Activated CD4-positive, alpha-beta T cell treated with anti-CD3 and anti-CD28 coated beads for 24 hours (primary cell): ENCODE results near the gene GNA14.
A peak's percentile ranks its signal among the peaks of the same experiment; 100 is the strongest.
"Not testable (repeated sequence)": the region's sequence is repeated elsewhere in the genome, so short reads cannot be mapped to it uniquely, and the experiment has no call there.

Source experiments
- DNase-seq, 2 donors: peaks; one replicate each; pipeline ENCODE4 v3.0.0-alpha.2; 2020; ENCODE audit warnings: low read depth in 2 of 2

The GNA14 gene

DNA sequence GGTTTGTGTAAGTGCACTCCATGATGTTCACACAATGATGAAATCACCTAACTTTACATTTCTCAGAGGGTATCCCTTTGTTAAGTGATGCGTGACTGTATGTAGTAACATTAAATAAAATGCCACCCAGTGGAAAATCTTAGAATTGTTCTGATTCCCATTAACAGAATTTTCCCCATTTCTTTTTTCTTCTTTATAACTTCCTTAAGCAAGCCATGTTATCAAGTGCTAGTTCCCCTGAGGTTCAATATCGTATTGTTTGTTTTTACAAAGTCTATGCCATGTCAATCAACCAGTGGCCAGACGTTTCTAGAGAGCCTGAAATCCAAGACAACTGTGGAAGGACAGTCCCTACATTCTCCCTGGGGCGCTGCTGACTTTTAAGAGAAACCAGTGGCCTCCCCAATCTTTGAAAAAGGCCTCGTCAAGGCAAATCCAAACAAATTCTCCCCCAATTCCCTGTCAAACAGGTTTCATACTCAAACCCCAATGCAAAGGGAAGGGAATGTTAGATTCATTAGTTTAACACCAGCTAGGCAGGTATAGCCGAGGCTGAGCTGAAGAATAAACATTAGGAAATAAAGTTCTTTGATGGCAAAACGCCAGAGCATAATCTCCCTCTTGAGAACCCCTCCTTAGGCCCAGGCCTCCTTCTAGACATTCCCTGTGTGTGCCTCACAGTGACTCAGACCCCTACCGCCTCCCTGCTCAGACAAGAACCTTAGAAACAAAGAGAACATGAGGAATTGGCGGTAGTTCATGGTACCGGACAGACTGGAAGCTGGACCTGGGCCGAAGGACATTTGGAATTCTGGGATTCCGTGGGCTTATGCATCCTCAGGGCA, 198.7 kb downstream of the GNA14 start:
- DNase-seq, result no peak

DNA sequence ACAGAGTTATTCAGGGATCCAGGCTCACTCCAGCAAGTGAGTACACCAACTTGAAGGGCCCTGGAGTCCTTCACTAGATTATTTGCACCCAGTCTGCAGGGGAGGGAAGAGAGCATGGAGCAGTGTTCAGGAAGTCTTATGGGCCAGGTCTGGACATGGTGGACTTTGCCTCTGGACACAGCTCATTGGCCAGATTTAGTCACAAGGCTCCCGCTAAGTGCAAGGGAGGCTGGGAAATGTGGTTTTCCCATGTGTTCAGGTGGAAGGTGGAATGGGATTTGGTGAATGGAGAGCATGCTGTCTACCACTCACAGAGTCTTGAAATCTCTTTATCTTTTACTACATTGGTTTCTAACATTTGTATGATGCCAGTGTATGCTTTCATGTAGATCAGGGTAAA, 200.5 kb downstream of the GNA14 start:
- DNase-seq, result no peak

DNA sequence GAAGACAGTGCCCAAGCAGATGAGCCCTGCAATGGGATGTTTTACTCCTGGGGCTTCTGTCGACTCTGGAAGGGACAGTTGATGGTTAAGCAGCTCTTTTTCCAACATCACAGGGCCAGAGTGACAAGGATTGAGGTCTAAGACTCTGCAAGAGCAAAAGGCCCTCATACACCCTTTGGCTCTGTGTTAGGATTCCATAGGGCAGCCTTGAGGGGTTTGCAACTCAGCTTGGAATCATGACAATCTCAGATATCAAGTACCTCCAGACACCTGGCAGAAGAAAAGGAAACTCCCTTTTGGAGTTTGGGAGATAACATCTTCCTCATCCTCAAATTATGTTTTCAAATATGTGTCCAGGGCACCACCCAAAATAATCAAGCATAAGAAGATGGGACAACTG, 205.7 kb downstream of the GNA14 start:
- no peak for DNase-seq

DNA sequence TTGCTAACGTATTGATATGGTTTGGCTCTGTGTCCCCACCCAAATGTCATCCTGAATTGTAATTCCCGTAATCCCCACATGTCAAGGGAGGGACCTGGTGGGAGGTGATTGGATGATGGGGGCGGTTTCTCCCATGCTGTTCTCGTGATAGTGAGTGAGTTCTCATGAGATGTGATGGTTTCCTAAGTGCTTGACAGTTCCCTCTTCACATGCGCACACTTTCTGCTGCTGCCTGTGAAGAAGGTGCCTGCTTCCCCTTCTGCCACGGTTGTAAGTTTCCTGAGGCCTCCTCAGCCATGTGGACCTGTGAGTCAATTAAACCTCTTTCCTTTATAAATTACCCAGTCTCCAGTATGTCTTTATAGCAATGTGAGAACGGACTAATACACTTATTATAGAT, 207.0 kb downstream of the GNA14 start:
- DNase-seq, result not testable (repeated sequence)

DNA sequence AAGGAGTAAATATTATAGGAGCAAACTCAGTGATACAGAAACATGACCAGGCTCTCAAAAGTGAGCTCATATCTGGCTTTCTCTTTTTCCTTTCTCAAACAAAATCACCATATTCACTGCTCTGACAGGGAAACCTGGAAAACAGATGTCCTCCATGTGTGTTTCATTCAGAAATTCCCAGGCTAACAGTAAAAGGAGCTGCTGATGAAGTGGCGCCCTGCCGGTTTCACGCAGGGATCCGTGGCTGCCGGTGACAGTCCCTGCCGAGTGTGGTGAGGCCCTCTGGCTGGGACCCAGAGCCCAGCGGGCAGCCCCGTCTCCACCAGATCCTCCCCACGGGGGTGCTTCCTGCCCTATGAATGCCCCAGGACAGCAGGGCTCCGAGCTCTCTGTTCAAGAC, 208.1 kb downstream of the GNA14 start:
- no peak for DNase-seq

DNA sequence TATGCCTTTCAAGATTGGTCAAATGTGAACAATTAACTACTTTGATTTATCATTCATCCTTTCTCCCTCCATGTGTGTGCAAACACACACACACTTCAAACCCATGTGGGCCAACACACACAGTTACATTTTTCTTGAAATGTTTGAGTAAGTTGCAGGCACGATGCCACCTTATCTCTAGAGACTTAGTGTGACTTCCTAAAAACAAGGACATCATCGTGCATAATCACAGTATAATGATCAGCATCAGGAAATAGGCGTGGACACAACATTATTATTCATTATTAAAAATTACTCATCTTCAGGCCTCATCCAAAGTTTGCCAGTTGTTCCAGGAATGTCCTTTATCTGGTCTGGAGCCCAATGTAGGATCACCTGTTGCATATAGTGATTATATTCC, 209.5 kb downstream of the GNA14 start:
- DNase-seq, result no peak

DNA sequence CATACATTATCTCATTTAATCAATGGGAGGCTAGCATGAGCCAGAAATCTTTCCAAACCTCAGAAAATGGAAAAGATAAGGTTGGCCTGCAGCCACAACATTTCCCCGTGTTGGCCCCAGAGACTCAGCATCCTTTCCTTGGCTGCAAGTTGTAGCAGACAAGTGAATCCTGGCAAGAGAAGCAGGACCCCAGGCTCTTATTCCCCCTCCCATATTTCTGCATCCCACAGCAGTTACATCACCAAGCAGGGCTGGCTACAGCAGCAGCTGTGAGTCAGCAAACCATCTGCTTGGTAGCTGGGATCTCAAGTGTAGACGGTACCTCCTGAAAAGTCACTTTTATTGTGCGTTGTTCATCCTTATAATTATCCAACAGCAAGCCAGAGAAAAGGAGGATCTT, 212.4 kb downstream of the GNA14 start:
- no peak for DNase-seq

DNA sequence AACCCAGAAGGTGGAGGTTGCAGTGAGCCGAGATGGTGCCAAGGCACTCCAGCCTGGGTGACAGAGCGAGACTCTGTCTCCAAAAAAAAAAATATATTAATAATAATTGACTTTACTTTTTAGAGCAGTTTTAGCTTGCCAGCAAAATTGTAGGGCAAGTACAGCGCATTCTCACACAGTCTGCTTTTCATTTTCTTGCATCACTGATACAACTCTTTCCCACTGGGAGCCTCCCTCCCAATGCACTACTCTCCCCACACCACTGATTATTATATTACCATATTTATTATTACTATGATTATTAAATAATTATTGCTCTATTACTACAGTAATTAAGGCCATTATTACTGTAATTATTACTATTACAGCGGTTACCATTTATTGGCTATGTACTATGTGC, 212.8 kb downstream of the GNA14 start:
- no peak for DNase-seq

DNA sequence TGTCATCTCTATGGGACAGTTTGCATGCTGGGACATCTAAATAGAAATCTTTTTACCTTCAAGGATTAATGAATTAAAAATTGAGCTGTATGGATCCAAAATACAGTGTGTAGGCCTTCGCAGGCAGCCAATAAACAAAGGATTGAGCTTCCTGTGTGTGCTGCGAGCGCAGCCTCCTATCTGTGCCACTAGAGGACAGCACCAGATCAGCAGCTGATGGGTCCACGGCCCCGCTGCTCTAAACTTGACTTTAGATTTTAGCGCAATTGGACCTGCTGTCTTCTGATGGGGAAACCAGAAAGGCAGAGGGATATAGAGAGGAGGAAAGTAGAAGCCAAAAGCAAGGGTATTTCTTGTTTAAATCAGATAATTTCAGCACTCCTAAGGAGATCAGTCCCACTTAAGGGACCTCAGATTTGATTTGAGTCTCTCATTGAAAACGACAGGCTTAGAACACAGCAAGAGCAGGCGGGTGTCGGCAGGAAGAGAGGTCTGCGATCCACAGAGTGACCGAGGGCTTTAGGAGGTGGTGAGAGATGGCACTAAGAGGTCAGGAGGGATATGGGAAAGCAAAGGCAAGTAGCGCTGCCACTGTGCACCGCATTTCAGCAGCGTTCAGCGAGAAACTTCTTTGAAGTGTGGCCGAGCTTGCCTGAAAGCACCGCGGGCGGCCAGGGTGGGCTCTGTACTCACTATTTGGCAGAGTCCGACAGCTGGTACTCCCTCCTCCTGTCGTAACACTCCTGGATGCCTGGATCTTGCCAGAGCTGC, 214.3 kb downstream of the GNA14 start:
- peak; percentile 15 to 20 for DNase-seq

DNA sequence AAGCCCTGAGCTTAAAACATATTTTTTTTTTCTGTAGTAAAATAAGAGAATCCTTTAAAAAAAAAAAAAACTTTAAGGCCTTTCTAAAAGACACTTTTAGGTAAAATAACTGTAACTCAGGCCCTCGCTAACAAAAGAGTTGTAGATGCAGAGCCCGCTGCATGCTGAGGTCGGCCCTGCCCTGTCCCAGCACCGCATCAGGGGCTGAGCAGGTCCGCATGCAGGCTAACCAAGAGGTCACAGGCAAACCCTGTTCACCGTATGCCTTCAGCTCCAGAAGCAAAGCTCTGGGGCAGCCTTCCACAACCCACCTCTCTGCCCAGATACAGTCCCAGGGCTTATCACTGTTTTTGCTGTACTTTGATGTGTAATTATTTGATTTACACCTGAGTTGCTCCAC, 216.1 kb downstream of the GNA14 start:
- DNase-seq, result no peak

DNA sequence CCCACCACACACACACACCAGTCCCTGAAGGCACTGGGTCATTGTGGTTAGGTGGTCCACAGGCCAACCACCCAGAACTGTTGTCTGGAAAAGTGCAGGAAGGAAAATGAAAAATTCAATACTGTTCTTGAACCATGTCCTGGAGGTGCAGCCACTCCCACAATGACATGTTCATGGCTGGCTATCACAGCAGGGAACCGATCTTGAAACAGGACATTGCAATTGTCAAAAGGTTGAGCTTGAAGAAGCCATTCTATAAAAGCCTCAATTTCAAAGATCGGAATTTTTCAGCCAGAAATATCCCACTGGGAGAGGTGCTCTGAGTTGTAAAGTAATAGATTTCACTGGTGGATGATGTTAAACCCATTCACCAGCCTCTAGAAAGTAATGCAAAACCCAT, 218.2 kb downstream of the GNA14 start:
- DNase-seq, result no peak

DNA sequence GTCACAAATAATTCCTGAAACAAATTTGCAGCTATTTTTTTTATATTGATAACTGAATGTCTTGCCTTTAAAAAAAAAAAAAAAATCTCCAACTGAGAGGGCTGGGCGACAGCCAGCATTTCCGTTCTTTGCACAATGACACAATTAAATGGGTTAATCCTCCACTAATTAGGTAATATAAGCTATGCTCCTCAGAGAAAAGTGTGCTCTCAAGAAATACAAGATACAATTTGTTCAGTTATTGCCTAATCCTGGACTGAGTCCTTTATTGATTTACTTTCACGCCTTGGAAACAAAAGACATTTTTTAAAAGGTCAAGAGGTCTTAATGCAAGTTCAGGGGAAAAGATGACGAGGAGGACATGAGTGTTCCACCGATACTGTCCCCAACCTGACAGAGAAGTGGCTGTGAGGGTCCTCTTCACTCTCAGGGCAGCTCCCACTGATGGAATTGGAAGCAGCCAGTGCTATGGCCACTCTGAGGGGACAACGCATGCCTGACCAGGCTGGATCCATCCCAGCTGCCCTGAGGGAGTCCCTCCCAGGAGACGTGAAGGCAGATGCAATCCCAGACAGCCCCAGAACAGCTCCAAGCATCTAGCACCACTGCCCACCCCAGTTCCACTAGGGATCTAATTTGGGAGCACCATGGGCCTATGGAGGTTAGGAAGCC, 220.7 kb downstream of the GNA14 start:
- DNase-seq, result no peak

DNA sequence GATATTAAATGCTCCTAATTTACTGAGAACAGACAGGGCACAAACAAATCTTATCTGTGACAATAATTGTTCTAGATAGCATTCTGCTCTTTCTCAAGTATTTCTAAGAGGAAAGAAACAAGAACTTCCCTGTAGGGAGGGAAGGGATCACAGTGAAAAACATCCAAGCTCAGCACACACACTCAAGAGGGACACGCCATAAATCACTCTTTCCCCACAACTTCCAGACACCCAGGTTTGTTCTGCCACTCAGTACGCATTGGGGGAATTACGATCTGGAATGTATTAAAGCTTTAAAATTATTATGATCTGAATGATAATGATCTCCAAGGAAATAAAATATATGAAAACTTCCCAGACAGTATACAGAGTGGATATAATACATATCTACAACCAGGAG, 221.4 kb downstream of the GNA14 start:
- no peak for DNase-seq

DNA sequence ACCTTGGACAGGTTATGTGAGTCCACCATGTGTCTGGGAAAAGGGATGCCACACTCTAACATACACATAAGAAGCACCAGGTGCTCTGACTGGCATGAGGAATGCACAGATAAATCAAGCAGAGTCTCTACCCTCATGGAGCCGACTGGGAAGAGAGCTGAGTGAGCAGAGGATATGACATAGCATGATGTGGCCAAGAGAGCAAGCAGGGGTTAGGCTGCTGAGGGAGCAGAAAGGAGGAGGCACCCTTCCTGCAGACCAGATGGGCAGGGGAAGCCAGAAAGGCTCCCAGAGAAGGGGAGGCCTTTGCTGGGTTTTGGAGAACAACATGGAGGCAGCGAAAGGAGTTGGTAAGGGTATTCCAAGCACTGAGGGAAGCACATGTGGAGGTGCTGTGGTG, 223.1 kb downstream of the GNA14 start:
- no peak for DNase-seq

DNA sequence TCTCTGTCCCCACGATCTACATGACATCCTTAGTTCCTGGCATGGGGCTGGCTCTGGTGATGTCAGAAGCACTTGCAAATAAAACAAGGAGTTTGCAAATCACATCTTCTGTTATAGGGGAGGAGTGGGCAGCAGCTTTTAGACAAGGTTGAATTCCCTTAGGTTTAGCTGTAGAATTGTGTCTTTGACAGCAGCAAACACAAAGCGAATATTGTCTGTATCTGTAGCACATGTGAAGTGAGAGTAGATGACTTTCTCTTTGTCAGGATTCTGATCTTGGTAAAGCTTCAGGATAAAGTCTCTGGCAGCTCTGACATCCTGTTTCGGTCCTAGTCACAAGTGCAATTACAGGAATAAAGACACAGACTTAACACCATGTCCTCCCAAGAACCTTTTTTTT, 224.3 kb downstream of the GNA14 start:
- DNase-seq, result no peak

DNA sequence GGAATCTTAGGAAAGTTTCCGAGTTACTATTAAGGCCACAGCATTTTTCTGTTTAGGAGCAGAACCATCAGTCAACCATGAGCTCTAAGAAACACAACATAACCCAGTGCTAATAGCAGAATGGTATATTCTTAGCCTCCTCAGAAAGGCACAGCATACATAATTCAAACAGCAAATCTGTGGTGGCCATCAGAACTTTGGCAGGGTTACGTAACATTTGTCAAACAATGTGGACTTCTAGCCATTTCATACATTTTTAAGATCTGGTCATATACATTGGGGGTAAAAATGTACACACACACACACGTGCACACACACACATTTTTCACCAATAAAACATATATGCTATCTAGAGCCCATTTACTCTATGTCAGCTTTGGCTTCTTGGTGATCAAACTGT, 225.2 kb downstream of the GNA14 start:
- no peak for DNase-seq

DNA sequence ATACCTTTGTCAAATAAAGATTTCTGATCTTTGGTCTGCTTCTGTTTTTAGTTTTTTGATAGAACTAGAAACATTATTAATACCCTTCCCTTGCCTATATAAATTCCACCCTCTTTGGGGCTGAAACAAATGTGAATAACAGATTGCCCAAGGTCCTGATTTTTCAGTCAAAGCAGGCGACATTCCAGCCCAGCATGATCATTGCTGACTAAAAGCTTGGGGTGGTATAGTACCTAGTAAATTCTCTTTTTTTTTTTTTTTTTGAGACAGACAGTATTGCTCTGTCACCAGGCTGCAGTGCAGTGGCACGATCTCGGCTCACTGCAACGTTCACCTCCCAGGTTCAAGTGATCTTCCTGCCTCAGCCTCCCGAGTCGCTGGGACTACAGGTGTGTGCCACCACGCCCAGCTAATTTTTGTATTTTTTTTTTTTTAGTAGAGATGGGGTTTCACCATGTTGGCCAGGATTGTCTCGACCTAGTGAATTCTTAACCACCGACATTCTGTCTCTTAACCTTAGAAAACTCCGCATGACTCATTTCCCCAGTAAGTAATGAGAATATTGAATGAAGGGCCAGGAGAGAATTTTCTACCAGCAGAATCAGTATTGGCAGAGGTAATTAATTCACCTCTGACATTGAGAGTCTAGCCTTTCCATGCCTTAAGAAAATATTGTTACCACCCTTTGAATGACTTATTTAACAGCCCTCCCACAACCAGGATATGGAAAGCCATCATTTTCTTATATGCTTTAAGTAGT, 226.4 kb downstream of the GNA14 start:
- DNase-seq, result no peak

DNA sequence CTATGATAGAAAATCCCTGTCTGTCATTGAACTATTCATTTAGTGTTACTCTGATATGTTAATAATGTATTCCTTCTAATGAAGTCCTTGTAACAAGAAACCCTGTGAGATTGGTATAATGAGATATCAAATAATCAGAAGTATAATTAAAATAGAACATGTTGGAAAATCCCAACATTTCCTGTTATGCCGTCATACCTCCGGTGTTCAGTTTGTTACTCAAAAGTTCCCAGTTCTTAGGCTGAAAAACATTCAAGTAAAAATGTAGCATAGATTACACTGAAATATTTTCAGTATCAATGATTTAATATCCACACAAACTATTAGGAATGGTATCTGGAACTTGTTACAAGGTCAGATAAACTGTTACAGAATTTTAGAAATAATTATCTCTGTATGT, 227.5 kb downstream of the GNA14 start:
- no peak for DNase-seq

DNA sequence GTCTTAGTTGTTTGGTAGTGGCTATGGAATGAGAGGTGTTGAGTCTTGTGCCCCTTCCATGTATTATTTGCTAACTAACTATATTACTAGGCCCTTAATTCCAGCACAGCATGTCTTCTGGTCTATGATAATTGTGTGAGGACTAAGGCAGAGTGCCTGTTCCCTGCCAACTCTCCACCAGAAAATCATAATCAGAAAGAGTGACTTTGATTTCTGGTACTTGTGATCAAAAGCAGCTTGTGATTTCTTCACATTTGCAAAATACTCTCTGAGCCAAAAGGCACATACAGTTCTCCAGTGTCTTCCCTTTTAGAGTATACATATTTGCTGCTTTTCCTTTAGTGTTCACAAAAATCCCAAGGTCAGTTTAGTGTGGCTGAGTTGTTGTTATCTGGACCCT, 229.9 kb downstream of the GNA14 start:
- no peak for DNase-seq

DNA sequence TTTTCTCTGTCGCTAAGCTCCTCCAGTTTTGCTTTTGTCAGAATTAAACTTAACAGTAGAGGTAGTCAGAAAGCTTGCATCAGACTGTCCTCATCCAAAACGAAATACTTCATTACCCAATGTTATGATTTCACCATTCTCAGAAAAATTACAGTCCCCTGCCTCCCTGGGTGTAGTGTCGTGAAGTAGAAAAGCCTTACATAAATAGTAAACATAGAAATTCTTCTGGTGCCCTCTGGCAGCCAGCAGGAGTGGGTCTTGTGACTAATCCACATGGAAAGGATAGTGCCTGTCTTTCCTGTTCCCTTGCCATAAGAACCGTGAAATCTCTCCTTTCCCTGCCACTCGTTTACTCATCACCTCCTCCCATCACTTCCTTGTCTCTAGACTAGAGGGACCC, 230.6 kb downstream of the GNA14 start:
- DNase-seq, result no peak

DNA sequence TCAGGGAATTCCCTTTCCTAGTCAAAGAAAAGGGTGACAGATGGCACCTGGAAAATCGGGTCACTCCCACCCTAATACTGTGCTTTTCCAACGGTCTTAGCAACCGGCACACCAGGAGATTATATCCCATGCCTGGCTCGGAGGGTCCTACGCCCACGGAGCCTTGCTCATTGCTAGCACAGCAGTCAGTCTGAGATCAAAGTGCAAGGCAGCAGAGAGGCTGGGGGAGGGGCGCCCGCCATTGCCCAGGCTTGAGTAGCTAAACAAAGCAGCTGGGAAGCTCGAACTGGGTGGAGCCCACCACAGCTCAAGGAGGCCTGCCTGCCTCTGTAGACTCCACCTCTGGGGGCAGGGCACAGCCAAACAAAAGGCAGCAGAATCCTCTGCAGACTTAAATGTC, 239.6 kb downstream of the GNA14 start:
- DNase-seq, result not testable (repeated sequence)

DNA sequence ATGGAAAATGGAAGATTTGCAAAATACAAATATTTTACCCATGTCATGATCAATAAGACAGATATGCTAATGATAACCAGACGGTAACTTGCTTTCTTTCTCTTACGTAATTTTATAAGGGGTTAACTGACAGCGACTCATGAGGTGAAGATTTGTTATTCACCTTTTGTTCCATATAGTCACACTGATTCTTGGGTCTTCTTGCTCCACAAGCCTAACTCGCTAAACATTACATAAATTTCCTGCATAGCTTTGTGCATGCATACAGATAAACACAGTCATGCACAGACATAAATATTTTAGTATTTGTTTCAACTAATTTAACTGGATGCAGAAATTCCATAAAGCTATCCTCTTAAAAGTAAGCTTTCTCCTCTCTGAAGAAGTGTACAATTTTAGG, 244.9 kb downstream of the GNA14 start:
- DNase-seq, result no peak
